Panc1 (cell line): ENCODE results near the gene SHC3. TPM values are rescaled to one million over a fixed set of nuclear protein-coding genes. Genes with fewer than 3 reads are reported as not detected.

Experiments
- ATAC-seq: fragments of 200-7000 bp; cut with Tn5 transposase; 2 replicates; pipeline ENCODE4 v1.9.1; 2020; ENCODE audit warnings: mild to moderate bottlenecking, moderate library complexity
- BruUV-seq: library from RNA; stranded (reverse); fragments of 400-500 nt; replicated peaks from 2 replicates; lab custom pipeline; 2021; lab: Mats Ljungman, UMichigan
- CTCF ChIA-PET: fragments of 300-600 bp; sonication (Branson Sonifier 250); formaldehyde crosslinking; loops from one replicate; lab custom pipeline; 2022; ENCODE audit warnings: antibody characterized with exemption; lab: Charles Lee
- POLR2A ChIA-PET: fragments of 300-600 bp; sonication (Branson Sonifier 250); formaldehyde crosslinking; loops from one replicate; lab custom pipeline; 2022; ENCODE audit warnings: antibody characterized with exemption; lab: Charles Lee
- DNase-seq: peaks from one replicate; pipeline ENCODE4 v3.0.0-alpha.2; 2010; ENCODE audit warnings: low read depth, low spot score
- H3K27ac ChIP-seq: 2 replicates; pipeline ENCODE4 v1.5.1; 2011; ENCODE audit warnings: mild to moderate bottlenecking, low read length, inconsistent platforms
- H3K27me3 ChIP-seq: fragments of 200-500 bp; sonication (Bioruptor generic); 2 replicates; pipeline ENCODE4 v1.6.0; 2014; ENCODE audit warnings: low read length, inconsistent platforms; ENCODE audit not compliant: control insufficient read depth, insufficient read depth
- H3K36me3 ChIP-seq: fragments of 200-500 bp; sonication (Bioruptor generic); 2 replicates; pipeline ENCODE4 v1.5.1; 2014; ENCODE audit warnings: inconsistent platforms, mild to moderate bottlenecking, low read length, moderate library complexity; ENCODE audit not compliant: control insufficient read depth, insufficient read depth
- H3K4me1 ChIP-seq: 2 replicates; pipeline ENCODE4 v1.5.1; 2011; ENCODE audit warnings: inconsistent platforms, mild to moderate bottlenecking, low read length, moderate library complexity; ENCODE audit not compliant: control insufficient read depth, insufficient read depth
- H3K4me3 ChIP-seq, 2 experiments: 2 replicates each; pipeline ENCODE4 v1.5.1; 2011 to 2012; ENCODE audit warnings: low read depth in 2 of 2, low read length in 2 of 2, mild to moderate bottlenecking in 2 of 2, inconsistent platforms in 1 of 2, moderate library complexity in 1 of 2
- H3K9me3 ChIP-seq: fragments of 200-500 bp; sonication (Bioruptor generic); 2 replicates; pipeline ENCODE4 v1.5.1; 2014; ENCODE audit warnings: low read depth, mild to moderate bottlenecking, inconsistent platforms, low read length, moderate library complexity; ENCODE audit not compliant: control insufficient read depth, insufficient read depth
- CTCF ChIP-seq: fragments of 450-650 bp; IDR thresholded peaks from 2 replicates; pipeline ENCODE4 v1.5.1; 2017; ENCODE audit warnings: mild to moderate bottlenecking
- POLR2AphosphoS5 ChIP-seq: IDR thresholded peaks from 2 replicates; pipeline ENCODE4 v1.6.1; 2012; ENCODE audit warnings: mild to moderate bottlenecking, low read depth, low read length, moderate library complexity
- REST ChIP-seq, 2 experiments: IDR thresholded peaks; 2 replicates each; pipeline ENCODE4 v1.6.1; 2011 to 2012; ENCODE audit warnings: low read depth in 2 of 2, control low read depth in 1 of 2, low read length in 1 of 2, mild to moderate bottlenecking in 1 of 2, moderate library complexity in 1 of 2; ENCODE audit not compliant: insufficient read depth in 1 of 2
- SIN3A ChIP-seq: IDR thresholded peaks from 2 replicates; pipeline ENCODE4 v1.6.1; 2012; ENCODE audit warnings: low read depth, mild to moderate bottlenecking, low read length, moderate library complexity, borderline replicate concordance; ENCODE audit not compliant: insufficient read depth
- TCF7L2 ChIP-seq: IDR thresholded peaks from 2 replicates; pipeline ENCODE4 v1.6.1; 2011; ENCODE audit warnings: mild to moderate bottlenecking, low read depth, low read length, inconsistent platforms
- in situ Hi-C: cut with HindIII; loops from 2 replicates; pipeline ENCODE4 v1.10.0; 2016; ENCODE audit warnings: low sequenced_read_pairs, low pct_unique_long_range_greater_than_20kb
- intact Hi-C: fragments of 100-400 bp; cut with micrococcal nuclease; formaldehyde crosslinking; loops from one replicate; pipeline ENCODE4 v1.10.0; 2022; ENCODE audit not compliant: unreplicated experiment
- total RNA-seq: library from RNA; stranded (reverse); gene quantifications from one replicate; pipeline ENCODE4 v1.2.1, GENCODE V29; 2021; ENCODE audit not compliant: unreplicated experiment

Gene SHC3
- total RNA-seq, 1 experiment from 2014 or later = 1.7 TPM

- BruUV-seq = no TSS peak
- H3K4me3 ChIP-seq = no peak overlapping the region
- in situ Hi-C loops (no loop called here), intact Hi-C loops (no loop called here)
- ChIA-PET POLR2A (no interaction called here), CTCF (no interaction called here)
- no peaks in the 10 kb centered on the region for H3K4me1 ChIP-seq
- no peaks in the 10 kb centered on the region for H3K9me3 ChIP-seq
- DNase-seq (no peak), ATAC-seq (no peak)
- H3K36me3 ChIP-seq = no peaks in the 10 kb centered on the region
- H3K27ac ChIP-seq = no peak overlapping the region
- TF ChIP-seq TCF7L2 = no peak
- TF ChIP-seq POLR2AphosphoS5 = no peak
- no peak for TF ChIP-seq CTCF
- TF ChIP-seq SIN3A = no peak
- TF ChIP-seq REST (IDR thresholded peaks at IDR 0.05; ENCODE audit: insufficient read depth in 1 of 2, low read depth in 2 of 2, low read length in 1 of 2) = no peak
- no peaks in the 10 kb centered on the region for H3K27me3 ChIP-seq
Measured at GRCh38 chr9:88972401-88972800, 206.2 kb downstream of the SHC3 start.

GRCh38 chr9:88971131-88971960 is 207.3 kb downstream of the SHC3 start:
- in situ Hi-C loops (no loop called here), intact Hi-C loops (no loop called here)
- no TSS peak for BruUV-seq
- no peak overlapping the region for H3K27ac ChIP-seq
- POLR2A ChIA-PET = no interaction called here
- H3K9me3 ChIP-seq = no peaks in the 10 kb centered on the region
- H3K4me1 ChIP-seq = no peaks in the 10 kb centered on the region
- no peaks in the 10 kb centered on the region for H3K36me3 ChIP-seq
- ATAC-seq (no peak), DNase-seq (no peak)
- no peak for TF ChIP-seq REST (IDR thresholded peaks at IDR 0.05; ENCODE audit: insufficient read depth in 1 of 2, low read depth in 2 of 2, low read length in 1 of 2)
- no peaks in the 10 kb centered on the region for H3K27me3 ChIP-seq
- no peak overlapping the region for H3K4me3 ChIP-seq
- CTCF ChIA-PET = no interaction called here
